ENCODE measurements around the gene HDAC4.

DNA sequence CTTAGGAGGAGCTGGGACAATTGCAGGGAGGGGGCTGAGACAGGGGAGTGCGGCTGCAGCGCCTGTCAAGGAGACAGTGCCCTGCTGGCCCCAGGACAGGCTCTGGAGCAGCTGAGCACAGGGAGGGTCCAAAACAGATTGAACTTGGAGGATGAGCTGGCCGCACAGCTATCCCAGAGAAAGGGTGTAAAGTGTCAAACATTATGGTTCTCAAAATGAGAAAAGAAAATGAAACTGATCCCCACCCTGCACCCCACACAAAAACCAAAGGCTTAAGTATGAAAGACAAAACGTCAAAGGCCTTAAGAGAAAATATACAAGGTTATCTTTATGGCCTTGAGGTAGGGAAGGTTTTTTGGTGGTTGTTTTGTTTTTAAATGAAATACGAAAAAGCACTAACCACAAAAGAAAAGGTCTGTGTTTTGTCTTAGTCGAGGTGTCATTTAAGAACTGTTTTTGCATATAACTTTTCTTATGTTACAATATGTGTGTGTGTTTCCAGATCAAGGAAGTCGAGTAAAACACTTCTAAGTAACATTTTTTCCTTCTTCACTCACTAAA, 111.8 kb downstream of the HDAC4 start:
- TF ChIP-seq, protein P1, sequence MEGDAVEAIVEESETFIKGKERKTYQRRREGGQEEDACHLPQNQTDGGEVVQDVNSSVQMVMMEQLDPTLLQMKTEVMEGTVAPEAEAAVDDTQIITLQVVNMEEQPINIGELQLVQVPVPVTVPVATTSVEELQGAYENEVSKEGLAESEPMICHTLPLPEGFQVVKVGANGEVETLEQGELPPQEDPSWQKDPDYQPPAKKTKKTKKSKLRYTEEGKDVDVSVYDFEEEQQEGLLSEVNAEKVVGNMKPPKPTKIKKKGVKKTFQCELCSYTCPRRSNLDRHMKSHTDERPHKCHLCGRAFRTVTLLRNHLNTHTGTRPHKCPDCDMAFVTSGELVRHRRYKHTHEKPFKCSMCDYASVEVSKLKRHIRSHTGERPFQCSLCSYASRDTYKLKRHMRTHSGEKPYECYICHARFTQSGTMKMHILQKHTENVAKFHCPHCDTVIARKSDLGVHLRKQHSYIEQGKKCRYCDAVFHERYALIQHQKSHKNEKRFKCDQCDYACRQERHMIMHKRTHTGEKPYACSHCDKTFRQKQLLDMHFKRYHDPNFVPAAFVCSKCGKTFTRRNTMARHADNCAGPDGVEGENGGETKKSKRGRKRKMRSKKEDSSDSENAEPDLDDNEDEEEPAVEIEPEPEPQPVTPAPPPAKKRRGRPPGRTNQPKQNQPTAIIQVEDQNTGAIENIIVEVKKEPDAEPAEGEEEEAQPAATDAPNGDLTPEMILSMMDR (IDR thresholded peaks at IDR 0.05; ENCODE audit: insufficient read depth, low read length, poor library complexity, severe bottlenecking), result no peak
- no peak for TF ChIP-seq EZH2phosphoT487 (conservative IDR thresholded peaks at IDR 0.05; ENCODE audit: low read length)
